ENCODE results near the gene DNAJA3.

DNA sequence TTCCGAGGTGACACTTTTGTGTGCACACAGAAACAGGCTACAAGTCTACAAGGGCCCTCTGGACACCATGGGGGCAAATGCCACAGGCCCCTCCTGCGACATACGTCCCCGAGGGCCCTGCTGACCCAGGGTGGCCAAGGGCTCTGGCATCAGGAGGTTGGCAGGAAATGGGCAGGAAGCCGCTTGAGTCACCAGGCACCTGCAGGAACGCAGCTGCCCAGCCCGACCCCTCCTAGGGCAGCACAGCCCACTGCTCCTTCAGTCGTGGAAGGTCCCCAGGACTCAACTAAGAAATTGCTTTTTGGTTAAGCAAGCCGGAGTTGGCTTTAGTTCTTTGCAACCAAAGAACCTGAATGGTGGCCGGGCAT is 17.4 kb upstream of the DNAJA3 start:
- TF ChIP-seq SUZ12 (IDR thresholded peaks at IDR 0.05; ENCODE audit: extremely low read depth, insufficient read depth, insufficient read length) = no peak
- TF ChIP-seq ZNF274 (IDR thresholded peaks at IDR 0.05; ENCODE audit: low read depth, low read length) = no peak
- TF ChIP-seq YY1 (IDR thresholded peaks at IDR 0.05; ENCODE audit: insufficient read depth, insufficient read length) = no peak

All from NT2/D1 (cell line).